GM19395 (cell line): ENCODE data around the gene NUMB.
"Not testable (repeated sequence)": the region's sequence is repeated elsewhere in the genome, so short reads cannot be mapped to it uniquely, and the experiment has no call there.

ENCODE experiments used
- ATAC-seq: cut with Tn5 transposase; IDR thresholded peaks from one replicate; pipeline ENCODE4 v1.9.1; 2021; ENCODE audit warnings: mild to moderate bottlenecking, moderate library complexity; ENCODE audit not compliant: unreplicated experiment

NUMB gene

DNA sequence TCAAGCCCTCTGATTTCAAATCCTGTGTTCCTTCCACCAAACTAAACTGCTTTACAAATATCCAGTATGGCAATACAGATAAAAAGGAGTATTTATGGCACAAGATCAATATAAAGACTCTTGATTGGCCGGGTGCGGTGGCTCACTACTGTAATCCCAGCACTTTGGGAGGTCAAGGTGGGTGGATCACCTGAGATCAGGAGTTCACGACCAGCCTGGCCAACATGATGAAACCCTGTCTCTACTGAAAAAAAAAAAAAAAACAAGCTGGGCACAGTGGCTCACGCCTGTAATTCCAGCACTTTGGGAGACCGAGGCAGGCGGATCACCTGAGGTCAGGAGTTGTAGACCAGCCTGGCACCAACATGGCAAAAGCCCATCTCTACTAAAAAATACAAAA, 35.3 kb downstream of the NUMB start:
- not testable (repeated sequence) for ATAC-seq

- no peak for ATAC-seq
Measured at GRCh38 chr14:73422515-73422914, 35.8 kb downstream of the NUMB start.

DNA sequence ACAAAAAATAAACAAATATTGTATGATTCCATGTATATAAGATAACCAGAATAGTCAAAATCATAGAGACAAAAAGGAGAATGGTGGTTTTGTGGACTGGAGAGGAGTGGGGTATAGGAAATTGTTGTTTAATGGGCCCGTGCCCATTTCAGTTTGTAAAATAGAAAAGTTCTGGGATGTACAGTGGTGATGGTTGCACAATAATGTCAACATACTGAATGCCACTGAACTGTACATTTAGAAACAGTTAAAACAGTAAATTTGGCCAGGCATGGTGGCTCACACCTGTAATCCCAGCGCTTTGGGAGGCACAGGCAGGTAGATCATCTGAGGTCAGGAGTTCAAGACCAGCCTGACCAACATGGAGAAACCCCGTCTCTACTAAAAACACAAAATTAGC, 40.1 kb downstream of the NUMB start:
- no peak for ATAC-seq

GRCh38 chr14:73406248-73406647, 52.1 kb downstream of the NUMB start:
- ATAC-seq = not testable (repeated sequence)

GRCh38 chr14:73403181-73403752, 55.1 kb downstream of the NUMB start:
- ATAC-seq = no peak

DNA sequence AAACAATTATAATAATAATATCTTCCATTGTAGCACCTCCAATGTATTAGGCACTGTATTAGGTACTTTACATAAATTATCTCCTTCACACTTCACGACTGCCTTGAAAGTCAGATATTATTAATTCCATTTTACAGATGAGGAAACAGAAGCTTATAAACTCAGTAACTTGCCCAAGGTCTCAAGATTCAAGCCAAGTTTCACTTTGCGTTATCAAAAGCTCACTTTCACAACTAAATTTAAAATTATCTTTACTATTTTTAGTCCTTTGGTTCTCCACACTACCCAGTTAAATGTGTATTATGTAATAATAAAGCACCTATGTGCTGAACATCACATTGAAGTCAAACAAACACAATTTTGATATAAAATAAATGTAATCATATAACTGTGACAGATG, 55.8 kb downstream of the NUMB start:
- no peak for ATAC-seq

- ATAC-seq = no peak
Measured at GRCh38 chr14:73397810-73398209, 60.5 kb downstream of the NUMB start.

GRCh38 chr14:73394317-73394716, 64.0 kb downstream of the NUMB start:
- no peak for ATAC-seq

DNA sequence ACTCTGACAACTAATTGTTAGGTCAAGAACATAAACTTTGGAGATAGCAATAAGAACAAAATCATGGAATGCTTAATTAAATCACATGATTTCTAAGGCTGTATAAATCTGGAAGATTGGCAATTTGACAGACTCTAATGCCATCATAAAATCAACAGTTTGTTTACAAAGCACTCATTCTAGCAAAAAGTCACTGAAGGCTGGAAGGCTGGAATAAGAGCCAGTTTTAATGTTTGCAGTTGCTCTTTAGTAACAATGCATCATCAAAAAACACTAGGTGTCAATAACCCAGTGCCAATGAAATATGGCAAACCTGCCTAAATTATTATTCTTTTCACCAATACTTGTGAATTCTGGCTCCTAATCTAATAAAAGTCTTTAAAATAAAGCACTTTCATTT, 65.0 kb downstream of the NUMB start:
- ATAC-seq = no peak

DNA sequence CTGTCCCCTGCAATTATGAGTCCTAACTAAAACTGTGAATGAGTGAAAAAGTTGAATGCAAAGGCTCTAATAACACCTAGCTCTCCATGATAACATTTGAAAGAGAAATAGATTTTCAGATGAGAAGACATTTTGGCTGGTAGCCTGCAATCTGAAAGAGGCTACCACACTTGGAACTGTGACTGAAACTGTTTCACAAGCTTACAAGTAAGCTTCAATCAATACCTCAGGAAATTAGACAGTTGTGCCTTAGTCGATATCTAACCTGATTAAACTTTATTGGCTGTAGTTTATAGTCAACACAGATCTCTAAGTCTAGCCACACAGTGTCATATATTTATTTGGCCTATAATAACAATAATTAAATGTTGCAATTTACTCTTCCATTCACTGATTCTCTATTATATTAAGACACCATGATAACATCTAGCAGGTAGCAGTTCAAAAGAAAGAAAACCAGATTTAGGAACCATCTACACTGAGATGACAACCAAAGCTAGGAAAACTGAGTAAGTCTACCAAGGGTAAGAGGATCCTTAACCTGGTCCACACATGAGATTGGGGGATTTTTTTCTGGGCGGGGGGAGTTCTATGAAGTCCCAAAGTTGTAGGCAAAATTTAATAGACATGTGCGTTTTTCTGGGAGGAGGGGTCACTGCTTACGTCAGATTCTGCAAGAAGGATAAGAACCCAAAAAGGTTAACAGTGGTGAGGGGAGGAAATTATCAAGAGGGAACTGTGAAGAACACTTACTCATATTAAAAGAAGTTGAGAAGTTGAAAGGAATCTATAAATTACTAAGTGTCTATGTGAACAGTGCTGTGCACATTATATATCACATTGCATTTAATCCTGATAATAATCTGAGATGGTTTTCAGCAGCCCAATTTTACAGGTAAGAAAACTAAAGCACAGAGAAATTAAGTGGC, 65.8 kb downstream of the NUMB start:
- ATAC-seq = no peak

DNA sequence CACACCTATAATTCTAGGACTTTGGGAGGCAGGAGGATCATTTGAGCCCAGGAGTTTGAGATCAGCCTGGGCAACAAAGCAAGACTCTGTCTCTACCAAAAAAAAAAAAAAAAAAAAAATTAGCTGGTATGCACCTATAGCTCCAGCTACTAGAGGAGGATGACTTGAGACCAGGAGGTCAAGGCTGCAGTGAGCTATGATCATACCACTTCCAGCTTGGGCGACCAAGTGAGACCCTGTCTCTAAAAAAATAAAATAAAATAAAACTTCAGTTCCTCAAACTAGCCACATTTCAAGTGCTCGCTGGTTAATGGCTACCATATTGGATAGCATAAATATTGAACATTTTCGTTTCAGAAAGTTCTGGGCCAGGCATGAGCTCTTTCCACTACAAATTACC, 70.5 kb downstream of the NUMB start:
- ATAC-seq = not testable (repeated sequence)

DNA sequence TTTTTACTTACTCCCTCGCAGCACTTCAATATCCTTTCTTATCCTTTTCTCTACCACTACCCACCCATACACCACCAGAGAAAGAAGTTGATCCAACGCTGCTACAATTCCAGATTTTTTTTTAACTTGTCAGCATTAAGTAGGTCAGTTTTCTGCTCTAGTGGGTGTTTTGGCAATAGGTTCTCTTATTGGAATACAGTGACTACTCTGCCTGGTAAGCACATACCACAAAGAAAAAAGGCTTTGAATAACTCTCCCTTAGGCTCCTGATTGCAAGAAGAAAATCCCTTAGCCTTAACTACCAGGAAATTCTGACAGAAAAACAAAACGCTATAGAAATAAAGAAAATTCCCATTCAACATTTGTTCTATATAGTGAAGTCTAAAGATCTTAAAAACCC, 72.0 kb downstream of the NUMB start:
- no peak for ATAC-seq

GRCh38 chr14:73385021-73385420, 73.3 kb downstream of the NUMB start:
- ATAC-seq = not testable (repeated sequence)

DNA sequence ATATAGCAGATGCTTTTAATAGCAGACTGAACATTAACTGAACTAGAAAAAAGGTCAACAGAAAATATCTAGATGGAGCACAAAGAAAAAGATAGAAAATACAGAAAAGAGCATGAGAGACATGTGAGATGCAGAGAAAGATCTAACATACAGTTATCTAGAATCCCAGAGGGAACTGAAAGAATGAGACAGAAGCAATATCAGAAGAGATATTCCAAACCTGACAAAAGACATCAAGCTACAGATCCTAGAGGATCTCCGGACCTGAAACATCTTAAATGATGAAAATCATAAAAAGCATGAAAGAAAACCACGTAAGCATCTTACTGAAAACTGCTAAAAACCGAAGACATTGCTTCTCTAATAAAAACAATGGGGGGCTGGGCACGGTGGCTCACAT, 75.0 kb downstream of the NUMB start:
- no peak for ATAC-seq

- no peak for ATAC-seq
Measured at GRCh38 chr14:73381380-73382013, 76.8 kb downstream of the NUMB start.

DNA sequence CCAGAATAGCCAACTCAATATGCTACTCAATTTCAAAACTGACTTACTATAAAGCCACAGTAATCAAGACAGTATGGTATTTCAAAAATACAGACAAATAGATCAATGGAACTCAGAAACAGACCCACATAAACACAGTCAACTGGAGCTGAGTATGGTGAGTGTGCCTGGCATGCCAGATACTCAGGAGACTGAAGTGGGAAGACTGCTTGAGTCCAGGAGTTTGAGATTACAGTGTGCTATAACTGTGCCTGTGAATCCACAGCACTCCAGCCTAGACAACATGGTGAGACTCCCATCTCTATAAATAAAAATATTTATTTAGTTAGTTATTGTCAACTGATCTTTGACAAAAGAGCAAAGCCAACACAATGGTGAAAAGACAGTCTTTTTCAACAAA, 81.8 kb downstream of the NUMB start:
- no peak for ATAC-seq

DNA sequence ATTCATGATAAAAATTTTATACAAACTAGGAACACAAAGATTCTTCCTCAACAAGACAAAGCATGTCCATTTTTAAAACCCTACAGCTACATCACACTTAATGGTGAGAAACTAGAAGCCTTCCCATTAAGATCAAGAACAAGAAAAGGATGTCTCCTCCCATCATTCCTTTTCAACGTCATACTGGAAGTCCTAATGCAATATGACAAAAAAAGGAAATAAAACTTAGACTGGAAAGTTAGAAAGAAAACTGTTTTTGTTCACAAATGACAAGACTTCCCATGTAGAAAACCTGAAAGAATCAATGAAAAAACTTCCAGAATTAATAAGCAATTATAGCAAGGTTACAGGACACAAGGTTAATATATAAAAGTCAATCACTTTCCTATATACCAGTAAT, 82.5 kb downstream of the NUMB start:
- no peak for ATAC-seq

- no peak for ATAC-seq
Measured at GRCh38 chr14:73374218-73374617, 84.1 kb downstream of the NUMB start.

GRCh38 chr14:73372529-73372928, 85.8 kb downstream of the NUMB start:
- no peak for ATAC-seq

DNA sequence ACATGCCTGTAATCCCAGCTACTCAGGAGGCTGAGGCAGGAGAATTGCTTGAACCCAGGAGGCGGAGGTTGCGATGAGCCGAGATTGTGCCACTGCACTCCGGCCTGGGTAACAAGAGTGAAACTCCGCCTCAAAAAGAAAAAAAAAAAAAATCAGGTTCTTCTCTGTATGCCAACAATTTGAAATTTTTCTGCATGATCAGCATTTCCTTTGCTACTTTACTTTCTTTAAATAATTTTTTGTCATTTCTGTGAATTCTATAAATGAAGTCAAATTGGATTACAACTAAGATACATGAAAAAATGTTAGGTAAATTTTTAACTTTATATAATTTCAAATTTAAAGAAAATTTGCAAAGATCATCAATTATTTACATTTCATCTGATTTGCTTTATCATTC, 87.8 kb downstream of the NUMB start:
- ATAC-seq = no peak

DNA sequence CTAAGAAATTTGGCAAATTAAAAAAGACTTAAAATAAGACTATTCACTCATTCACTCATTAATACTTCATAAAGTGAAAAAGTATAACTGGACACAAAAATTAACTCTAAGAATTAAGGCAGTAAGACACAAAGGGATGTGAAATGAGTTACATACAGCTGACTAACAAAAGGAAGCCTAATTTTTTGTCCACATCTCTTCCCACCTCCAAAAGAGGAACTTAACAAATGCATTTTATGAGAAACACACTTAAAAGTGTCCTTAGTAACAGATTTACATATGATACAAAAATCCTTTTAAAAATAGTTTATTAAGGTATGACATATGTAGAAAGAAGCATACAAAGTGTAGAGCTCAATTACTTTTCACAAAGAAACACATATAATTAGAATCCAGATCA, 88.9 kb downstream of the NUMB start:
- no peak for ATAC-seq

GRCh38 chr14:73368616-73369015, 89.7 kb downstream of the NUMB start:
- no peak for ATAC-seq
